Globus pallidus (tissue), 1 donor: ENCODE measurements around the gene SNAPC1.
"Not testable (repeated sequence)": the region's sequence is repeated elsewhere in the genome, so short reads cannot be mapped to it uniquely, and the experiment has no call there.

Experiments used
- DNase-seq: peaks from one replicate; pipeline ENCODE4 v3.0.0-alpha.2; 2015; ENCODE audit warnings: low spot score

Gene SNAPC1, protein sequence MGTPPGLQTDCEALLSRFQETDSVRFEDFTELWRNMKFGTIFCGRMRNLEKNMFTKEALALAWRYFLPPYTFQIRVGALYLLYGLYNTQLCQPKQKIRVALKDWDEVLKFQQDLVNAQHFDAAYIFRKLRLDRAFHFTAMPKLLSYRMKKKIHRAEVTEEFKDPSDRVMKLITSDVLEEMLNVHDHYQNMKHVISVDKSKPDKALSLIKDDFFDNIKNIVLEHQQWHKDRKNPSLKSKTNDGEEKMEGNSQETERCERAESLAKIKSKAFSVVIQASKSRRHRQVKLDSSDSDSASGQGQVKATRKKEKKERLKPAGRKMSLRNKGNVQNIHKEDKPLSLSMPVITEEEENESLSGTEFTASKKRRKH

DNA sequence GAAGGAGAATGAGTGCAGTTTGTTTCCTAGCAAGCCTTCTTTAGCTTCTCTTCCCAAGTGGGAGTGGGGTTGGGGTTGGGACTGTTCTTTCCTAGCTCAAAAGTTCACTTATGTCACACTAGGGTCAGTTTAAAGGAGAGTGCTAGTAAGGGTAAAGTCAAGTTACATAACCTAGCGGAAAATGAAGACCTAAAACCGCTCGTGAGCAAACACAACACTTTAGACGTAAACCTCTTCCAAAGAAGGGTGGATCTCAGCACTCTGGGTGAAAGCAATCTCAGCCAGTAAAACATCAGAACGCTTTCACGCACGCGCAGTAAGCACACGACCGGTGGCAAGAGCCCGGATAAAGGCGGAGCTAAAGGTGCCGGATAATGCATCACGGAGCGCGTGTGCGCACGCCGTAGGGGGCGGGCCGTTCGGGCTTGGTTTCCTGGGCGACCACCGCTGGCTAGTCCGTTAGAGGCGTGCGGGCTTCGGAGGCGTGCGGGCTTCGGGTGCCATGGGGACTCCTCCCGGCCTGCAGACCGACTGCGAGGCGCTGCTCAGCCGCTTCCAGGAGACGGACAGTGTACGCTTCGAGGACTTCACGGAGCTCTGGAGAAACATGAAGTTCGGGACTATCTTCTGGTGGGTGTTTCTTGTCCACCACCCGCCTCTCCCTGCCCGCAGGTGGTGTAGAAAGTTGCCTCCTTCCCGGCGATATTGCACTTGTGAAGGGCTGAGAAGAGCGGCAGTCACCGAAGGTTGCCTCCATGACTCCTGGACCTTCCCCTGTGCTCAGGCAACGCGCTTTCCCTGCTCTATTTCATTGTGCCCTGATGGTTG lies at the start of gene SNAPC1:
Gene SNAPC1, plus strand, starts transcription at position 462 of the 828 bp plus-strand sequence. Its CDS starts 41 bp downstream, at position 503.
- peak; percentile 97 for DNase-seq

DNA sequence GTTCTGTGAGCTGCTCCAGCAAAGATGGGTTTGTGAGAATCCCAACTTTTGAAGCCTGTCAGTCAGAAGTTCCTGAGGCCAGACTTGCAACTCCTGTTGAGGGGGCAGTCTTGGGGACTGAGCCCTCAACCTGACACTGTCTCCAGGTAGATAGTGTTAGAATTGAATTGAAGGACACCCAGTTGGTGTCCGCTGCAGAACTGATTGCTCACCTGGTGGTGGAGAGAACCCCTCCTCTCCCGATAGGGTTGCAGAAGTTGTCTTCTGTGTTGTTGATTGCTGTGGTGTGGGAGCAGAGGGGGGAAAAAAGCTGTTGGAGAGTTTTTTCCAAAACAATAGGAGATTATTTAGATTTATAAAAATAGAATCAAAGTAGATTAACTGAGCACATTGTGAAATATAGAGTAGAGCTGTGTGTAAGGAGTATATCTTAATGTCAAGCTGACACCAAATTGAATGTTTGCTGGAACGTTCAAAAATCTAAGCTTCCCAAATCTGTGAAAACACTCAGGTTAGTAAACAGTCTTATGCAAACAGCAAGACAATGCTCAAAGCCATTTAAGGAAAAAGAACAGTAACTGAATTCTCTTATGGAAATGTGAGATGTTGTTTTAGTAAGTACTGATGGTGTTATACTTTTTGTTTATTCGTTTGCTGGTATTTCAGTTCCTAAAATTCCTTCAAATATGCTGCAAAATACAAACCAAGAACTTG lies 48.3 kb upstream of the SNAPC1 start:
- DNase-seq = no peak

DNA sequence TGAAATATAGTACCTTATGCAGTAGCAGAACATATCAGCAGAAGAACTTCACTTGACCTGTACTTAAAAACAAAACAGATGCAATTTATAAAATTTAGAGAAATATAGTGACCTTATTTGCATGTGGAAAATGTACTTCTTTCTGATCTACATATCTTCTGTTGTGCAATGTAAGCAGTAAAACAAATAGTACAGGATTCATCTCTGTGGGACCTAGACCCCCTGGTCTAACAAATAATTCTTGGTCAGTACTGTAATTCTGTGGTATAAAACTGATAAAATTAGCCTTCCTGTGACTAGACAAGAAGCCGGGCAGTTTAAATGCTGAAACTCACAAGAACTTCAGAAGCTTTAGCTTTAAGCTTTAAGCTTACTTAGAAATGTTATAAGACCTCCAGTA lies 45.3 kb upstream of the SNAPC1 start:
- no peak for DNase-seq

DNA sequence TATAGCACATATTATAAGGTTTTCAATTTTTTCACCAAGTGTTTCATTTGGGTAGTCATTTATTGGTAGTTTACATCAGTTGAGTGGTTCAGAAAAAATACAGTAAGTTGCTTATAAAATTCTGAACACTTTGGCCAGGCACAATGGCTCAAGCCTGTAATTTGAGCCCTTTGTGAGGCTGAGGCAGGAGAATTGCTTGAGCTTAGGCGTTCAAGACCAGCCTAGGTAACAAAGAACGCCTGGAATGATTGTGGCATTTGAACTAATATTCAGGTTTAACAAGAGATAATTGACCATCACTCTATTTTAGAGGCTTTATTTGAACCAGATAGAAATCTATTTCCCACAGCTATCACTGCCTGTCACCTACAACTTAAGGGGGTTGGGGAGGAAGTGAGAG lies 44.2 kb upstream of the SNAPC1 start:
- DNase-seq = no peak

DNA sequence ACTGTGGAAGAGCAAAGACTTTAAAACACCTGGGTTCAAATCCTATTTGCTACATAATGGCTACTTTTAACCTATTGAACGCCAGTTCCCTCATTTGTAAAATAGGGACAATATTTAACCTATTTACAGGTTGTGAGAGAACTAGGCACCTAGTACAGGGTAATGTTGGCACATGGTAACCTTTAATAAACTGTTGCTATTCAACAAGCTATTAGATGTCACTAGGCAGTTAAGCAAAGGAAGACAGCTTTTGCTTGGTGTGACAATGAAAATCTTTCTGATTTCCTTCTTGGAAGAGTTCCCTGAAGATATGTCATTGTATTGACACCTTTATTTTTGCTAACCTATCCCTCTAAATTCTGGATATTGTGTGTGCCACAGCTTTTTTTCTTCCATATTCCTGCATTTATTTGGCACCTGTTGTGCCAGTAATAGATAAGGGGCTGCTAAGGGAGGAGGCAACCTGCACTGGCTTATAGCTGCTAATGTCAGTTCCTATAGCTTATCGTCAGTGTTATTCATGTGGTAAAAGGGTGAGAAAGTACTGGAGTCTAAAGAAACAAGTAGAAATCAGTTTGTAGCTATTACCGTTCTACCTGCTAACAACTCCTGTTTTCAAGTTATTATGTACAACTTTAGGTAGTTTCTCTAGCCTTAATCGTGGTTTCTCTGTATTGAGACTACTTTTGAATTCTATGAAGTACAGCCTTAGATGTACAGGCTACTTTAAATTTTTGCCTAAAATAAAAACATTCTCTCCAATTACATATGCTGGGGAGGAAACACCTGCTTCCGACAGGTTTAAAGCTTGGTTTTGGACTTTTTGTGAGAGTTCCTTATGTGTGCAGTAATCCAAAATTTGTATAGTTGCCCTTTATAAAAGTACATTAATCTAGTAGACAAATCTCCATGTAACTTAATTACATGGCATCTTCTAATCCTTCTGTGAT lies 42.6 kb upstream of the SNAPC1 start:
- no peak for DNase-seq

GRCh38 chr14:61720294-61720661 lies 41.9 kb upstream of the SNAPC1 start:
- no peak for DNase-seq

DNA sequence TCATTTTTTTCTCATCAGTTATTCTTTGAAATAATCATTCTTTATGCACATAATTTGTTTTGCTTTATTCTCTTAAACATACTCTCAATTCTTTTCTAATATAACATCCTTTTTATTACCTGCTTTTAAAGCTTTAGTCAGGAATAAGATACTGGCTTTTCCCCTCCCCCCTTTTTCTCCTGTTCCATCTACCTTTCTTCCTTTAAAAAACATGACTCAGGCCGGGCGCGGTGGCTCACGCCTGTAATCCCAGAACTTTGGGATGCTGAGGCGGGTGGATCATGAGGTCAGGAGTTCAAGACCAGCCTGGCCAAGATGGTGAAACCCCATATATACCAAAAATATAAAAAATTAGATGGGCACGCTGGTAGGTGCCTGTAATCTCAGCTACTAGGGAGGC lies 41.5 kb upstream of the SNAPC1 start:
- DNase-seq = no peak

- no peak for DNase-seq
Observed at GRCh38 chr14:61724133-61724532, 38.1 kb upstream of the SNAPC1 start.

DNA sequence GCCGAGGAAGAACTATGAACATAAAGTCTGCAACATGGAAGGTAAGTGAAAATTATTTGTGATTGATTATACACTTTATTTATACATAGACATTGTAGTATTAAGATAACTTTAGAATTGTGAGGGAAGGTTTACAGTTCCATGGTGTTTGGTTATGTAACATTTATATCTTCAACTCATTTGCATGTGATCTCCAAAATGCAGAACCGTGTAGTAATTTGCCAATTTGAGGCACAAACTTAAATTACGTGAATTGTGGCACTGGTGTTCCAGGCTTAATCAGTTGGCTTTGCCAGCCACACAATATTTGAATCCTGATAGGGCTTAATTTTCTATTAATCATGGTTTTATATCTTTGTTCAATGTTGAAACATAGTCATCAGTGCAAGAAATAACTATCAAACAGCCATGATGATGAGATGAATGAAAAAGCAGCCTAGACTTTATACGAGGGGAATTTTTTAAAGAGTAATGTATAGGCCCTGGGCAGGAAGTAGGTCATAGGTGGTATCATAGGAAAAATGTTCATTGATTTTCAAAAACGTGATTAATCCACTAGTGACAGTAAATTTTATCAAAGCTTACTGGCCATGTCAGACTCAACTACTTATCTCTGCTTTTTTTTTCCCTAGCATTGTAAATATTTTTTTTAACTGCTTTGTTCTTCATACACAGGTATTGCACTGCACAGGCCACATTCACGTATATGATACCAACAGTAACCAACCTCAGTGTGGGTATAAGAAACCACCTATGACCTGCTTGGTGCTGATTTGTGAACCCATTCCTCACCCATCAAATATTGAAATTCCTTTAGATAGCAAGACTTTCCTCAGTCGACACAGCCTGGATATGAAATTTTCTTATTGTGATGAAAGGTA lies 35.2 kb upstream of the SNAPC1 start:
- no peak for DNase-seq

DNA sequence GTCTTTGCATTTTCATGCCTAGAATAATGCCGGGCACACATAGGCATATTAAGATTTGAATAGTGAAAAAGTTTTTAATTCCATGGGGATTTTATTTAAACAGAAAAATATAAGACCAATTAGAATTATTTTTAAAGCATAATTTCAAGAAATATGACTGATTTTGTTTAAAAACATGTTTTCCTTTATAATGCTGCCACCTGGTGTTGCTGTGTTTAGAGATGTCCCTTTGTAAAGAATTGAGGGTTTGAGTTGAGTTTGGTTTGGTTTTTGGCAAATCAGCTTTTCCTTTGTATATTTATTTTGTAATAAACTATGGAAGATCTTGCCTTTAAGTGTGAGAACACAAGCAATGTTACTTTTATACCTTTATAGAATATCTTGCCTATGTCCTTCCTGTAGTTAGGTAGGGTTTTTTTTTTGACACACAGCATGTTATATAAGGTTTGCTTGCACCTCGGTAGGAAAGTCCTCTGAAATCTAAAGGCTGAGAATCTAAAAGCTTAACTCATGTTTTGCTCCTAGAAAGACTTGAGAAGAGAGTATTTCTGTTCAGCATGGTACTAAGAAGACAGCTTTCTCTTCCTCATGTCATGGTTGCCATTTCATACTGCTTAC lies 31.4 kb upstream of the SNAPC1 start:
- DNase-seq = no peak

DNA sequence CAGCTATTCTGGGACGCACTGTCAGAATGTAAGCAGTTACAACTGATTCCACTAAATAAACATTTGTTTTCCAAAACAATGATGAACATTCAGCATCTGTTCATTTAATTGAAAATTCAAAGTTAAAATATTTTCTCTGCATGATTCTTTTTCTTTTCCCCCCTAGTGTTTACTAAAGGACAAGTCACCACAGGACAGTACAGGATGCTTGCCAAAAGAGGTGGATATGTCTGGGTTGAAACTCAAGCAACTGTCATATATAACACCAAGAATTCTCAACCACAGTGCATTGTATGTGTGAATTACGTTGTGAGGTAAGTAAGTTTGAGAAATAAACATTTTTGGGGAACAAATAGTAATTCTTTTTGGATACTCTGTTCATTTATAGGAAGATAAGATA lies 28.2 kb upstream of the SNAPC1 start:
- no peak for DNase-seq

GRCh38 chr14:61736751-61737150 lies 25.5 kb upstream of the SNAPC1 start:
- DNase-seq = no peak

GRCh38 chr14:61737915-61738314 lies 24.3 kb upstream of the SNAPC1 start:
- DNase-seq = no peak

DNA sequence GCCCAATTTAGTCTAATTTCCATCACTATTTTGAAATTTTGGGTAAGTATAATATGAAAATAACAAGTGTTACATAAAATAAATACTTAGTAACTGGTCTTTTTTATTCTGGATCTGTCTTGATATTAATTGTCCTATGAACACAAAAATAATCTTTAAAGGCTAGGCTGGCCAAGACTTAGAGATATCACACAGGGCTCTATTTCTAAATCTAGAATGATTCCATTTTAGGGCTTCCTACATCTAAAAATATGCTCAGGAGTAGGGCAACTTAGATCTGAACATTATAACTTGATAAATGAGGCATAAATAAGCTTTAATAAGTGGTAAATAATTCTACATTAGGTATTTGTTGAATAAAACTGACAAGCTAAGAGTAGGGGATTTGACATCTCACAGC lies 23.1 kb upstream of the SNAPC1 start:
- no peak for DNase-seq

DNA sequence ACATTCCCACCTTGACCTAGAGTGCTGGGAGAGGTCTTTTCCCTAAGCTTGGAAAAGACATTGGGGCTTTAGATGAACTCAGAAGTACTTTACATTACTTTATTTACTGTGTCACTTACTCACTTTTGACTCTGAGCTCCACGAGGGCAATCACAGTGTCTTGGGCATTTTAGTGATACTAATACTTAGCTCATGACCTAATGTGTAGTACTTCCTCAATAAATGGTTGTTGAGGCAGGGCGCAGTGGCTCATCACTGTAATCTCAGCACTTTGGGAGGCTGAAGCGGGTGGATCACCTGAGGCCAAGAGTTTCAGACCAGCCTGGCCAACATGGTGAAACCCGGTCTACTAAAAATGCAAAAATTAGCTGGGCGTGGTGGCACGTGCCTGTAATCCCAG lies 19.8 kb upstream of the SNAPC1 start:
- DNase-seq = no peak

DNA sequence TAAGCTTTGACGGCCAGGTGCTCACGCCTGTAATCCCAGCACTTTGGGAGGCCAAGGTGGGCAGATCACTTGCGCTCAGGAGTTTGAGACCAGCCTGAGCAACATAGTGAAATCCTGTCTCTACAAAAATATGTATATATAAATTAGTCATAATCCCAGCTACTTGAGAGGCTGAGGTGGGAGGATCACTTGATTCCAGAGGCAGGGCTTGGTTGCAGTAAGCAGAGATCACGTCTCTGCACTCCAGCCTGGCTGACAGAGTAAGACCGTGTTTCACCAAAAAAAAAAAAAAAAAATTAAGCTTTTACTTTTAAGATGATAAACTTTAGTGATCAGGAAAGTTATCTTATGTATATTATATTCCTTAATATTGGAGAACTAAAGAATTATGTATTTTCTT lies 18.0 kb upstream of the SNAPC1 start:
- no peak for DNase-seq

DNA sequence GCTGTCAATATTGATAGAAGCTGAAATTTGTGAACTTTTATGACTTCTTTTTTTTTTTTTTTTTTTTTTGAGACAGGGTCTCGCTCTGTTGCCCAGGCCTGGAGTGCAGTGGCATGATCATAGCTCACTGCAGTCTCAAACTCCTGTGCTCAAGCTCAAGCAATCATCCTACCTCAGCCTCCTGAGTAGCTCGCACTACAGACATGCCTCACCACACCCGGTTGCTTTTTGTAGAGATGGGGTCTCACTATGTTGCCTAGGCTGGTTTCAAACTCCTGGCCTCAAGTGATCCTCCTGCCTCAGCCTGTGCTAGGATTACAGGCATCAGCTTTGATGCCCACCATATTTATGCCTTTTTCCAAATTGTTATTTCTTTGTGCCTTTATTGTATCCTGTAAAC lies 15.9 kb upstream of the SNAPC1 start:
- not testable (repeated sequence) for DNase-seq

DNA sequence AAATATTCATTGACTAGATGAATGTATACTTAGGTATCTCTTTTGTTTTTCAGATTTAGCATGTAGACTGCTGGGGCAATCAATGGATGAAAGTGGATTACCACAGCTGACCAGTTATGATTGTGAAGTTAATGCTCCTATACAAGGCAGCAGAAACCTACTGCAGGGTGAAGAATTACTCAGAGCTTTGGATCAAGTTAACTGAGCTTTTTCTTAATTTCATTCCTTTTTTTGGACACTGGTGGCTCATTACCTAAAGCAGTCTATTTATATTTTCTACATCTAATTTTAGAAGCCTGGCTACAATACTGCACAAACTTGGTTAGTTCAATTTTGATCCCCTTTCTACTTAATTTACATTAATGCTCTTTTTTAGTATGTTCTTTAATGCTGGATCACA lies 15.3 kb upstream of the SNAPC1 start:
- no peak for DNase-seq

DNA sequence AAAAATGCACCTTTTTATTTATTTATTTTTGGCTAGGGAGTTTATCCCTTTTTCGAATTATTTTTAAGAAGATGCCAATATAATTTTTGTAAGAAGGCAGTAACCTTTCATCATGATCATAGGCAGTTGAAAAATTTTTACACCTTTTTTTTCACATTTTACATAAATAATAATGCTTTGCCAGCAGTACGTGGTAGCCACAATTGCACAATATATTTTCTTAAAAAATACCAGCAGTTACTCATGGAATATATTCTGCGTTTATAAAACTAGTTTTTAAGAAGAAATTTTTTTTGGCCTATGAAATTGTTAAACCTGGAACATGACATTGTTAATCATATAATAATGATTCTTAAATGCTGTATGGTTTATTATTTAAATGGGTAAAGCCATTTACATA lies 14.9 kb upstream of the SNAPC1 start:
- DNase-seq = no peak

DNA sequence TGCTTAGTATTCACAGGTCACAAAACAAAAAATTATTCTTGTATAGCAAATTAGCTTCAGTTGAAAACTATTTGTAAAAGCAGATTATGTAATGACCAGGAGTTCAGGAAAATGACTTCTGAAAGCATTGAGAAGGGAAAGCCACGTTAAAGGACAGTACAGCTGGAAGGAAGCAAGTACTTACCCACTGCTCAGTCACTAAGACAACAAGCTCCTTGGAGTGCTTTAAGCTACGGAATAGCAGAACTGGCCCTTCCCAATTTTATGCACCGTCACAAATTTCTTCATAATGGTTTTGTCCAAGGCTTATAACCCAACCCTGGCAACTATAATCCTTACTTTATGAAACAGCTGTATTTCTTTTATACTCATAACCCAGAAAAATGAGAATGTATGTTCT lies 13.0 kb upstream of the SNAPC1 start:
- no peak for DNase-seq
